OCI-M1 (cell line): ENCODE results near the gene CDK2AP2.
A peak's percentile ranks its signal among the peaks of the same experiment; 100 is the strongest.
"Not testable (repeated sequence)": the region's sequence is repeated elsewhere in the genome, so short reads cannot be mapped to it uniquely, and the experiment has no call there.

Experiments used
- DNase-seq: peaks from one replicate; lab custom pipeline; 2025; lab: John Stamatoyannopoulos, UW

CDK2AP2 gene, protein sequence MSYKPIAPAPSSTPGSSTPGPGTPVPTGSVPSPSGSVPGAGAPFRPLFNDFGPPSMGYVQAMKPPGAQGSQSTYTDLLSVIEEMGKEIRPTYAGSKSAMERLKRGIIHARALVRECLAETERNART

DNA sequence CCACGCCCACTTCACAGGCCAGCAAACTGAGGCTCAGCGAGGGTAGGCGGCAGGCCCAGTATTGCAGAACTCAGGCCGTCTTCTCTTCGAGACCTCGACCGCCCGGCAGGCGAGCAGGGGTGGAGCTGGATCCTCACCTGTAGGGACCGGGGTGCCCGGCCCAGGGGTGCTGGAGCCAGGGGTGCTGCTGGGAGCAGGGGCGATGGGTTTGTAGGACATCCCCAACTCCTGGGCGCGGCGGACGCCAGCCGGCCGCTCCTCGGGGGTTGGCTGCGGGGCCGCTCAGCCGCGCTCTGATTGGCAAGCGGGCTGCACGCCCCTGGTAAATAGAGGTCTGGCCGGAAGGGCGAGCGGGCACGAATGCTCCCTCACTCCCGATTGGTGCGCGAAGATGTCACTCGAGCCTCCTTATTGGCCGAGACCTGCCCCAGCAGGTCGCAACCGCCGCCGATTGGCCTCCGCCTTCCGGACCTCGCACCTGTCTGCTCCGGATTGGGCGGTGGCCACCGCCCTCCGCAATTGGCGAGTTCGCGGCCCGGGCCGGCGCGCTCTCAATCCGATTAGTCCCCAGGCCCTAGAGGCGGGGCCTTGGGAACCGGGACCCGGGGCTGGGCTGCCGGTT lies at the start of gene CDK2AP2:
Gene CDK2AP2 (minus strand): TSS at position 299 of the 622 bp plus-strand sequence. CDS start 80 bp downstream, at position 219.
- DNase-seq, result peak; percentile 99

DNA sequence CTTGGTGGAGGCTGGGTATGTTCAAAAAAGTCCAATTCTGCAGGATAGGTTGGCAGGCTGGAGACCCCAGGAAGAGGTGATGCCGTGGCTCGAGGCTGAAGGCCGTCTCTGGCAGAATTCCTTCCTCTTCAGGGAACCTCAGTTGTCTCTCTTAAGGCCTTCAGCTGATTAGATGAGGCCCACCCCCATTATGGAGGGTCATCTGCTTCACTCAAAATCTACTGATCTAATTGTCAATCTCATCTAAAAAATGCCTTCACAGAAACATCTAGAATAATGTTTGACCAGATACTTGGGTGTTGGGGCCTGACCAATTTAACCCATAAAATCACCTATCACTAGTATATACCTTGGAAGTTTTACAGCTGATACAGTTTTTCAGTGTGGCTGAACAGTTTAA lies 48.3 kb upstream of the CDK2AP2 start:
- DNase-seq, result no peak

DNA sequence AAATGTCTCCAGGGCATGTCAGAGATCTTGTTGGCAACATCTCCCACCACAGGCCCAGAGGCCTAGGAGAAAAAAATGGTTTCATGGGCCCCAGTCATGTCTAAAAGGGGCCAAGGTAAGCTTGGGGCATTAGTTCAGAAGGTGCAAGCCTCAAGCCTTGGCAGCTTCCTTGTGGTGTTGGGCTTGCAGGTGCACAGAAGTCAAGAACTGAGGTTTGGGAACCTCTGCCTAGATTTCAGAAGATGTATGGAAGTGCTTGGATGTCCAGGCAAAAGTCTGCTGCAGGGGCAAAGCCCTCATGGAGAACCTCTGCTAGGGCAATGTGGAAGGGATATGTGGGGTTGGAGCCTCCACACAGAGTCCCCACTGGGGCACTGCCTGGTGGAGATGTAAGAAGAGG lies 43.7 kb upstream of the CDK2AP2 start:
- not testable (repeated sequence) for DNase-seq

DNA sequence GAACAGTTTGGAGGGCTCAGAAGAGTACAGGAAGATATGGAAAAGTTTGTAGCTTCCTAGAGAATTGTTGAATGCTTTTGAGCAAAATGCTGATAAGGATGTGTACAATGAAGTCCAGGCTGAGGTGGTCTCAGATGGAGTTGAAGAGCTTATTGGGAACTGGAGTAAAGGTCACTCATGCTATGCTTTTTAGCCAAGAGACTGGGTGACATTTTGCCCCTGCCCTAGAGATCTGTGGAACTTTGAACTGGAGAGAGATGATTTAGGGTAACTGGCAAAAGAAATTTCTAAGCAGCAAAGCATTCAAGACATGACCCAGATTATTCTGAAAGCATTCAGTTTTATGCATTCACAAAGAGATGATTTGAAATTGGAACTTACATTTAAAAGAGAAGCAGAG lies 43.2 kb upstream of the CDK2AP2 start:
- no peak for DNase-seq

DNA sequence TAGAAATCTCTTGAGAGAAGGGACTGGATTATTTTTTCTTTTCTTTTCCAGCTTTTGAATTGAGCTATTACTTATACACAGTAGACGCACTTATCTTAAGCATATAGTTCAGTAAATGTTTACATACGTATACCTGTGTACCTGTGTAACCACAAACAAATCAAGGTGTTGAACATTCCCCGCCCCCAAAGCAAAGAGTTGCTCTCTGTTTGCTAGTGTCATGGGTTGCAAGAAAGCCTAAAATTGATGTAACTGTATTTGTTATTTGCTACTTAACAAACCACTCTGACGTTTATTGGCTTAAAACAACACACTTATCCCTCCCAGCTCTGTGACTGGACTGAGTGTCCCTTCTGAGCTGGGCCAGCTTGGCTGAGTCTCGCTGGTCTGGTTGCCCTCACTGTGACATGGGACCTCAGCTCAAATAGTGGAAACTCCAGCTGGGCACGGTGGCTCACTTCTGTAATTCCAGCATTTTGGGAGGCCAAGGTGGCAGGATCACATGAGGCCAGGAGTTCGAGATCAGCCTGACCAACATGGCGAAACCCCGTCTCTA lies 40.7 kb upstream of the CDK2AP2 start:
- no peak for DNase-seq

DNA sequence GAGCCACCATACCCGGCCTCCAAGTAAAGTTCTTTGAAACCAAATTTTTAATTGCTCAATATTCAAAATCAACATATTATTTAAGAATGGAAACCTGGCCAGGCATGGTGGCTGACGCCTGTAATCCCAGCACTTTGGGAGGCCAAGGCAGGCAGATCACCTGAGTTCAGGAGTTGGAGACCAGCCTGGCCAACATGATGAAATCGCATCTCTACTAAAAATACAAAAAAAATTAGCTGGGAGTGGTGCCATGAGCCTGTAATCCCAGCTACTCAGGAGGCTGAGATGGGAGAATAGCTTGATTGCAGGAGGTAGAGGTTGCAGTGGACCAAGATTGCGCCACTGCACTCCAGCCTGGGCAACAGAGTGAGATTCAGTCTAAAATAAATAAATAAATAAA lies 40.1 kb upstream of the CDK2AP2 start:
- not testable (repeated sequence) for DNase-seq

DNA sequence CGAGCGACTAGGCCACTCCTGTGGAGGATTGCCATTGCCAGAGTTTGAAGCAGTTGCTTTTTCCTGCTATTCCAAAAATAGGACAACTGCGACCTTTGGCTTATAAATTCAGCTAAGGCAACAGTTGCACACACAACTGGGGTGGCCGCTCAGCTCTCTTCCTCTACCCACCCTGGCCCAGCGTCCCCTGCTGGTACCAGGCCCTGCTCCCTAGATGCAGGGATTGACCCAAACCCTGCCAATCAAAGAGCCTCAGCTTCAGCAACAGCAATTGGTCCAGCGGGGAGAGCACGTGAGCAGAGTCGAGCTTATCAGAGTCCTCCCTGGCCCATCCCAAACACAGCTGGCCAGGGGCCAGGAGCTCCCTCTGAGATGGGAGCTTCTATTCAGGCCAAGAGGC lies 37.3 kb upstream of the CDK2AP2 start:
- peak; percentile 71 for DNase-seq

DNA sequence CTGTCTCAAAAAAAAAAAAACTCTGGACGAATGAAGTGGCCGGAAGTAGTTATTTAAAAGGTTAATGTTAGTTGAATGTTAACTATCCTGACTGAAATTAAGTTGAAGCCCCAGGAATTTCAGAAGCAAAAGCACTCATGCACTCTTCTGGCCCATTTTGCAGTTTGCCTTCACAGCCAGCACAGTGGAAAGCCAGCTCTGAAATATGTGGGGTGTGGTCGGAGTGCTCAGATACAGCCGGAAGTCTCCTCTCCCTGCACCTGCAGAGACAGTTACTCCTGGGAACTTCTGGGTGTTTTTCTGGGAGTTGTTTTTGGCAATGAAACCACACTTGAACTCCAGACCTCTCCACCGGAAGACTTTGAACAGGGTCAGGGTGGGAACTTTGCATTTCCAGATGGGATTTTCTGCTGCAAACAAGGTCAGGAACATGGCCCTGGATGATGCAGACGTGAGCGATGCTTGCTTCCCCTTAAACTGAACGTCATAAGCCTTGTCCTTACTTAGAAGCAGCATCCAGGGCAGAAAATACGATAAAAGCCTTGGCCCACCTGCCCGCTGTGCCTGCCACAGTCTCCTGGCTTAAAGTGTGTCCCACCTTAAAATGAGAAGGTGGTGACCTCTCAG lies 36.8 kb upstream of the CDK2AP2 start:
- no peak for DNase-seq

DNA sequence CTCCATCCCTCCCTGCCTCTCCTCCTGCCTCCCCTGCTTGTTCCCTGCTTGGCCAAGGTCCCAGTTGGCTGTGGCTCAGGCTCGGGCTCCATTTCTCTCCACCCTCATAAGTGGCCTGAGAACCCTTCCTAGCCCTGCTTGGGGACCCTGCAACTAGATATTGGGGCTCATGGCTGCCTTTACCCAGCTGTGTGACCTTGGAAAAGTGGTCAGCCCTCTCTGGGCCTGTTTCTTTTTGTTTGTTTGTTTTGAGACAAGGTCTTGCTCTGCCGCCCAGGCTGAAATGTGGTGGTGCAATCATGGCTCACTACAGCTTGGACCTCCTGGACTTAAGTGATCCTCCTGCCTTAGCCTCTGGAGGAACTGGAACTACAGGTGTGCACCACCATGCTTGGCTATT lies 35.6 kb upstream of the CDK2AP2 start:
- DNase-seq, result no peak

DNA sequence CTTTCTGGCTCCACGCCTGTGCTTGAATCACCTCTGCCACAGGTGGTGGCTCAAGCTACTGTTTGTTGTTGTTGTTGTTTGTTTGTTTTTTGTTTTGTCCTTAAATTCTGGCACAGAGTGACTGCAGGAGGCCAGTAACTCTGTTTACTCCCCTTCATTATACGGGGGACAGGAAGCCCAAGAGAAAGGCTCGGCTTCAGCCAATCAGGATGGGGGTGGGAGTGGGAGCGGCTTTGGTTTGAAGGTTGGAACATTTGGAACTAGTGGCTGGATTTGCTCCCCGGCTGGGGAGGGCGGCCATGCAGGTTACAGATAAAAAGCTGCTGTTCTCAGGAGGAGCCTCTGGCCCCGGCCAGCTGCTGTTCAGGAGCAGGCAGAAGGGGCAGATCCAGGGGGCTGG lies 35.0 kb upstream of the CDK2AP2 start:
- DNase-seq, result no peak

DNA sequence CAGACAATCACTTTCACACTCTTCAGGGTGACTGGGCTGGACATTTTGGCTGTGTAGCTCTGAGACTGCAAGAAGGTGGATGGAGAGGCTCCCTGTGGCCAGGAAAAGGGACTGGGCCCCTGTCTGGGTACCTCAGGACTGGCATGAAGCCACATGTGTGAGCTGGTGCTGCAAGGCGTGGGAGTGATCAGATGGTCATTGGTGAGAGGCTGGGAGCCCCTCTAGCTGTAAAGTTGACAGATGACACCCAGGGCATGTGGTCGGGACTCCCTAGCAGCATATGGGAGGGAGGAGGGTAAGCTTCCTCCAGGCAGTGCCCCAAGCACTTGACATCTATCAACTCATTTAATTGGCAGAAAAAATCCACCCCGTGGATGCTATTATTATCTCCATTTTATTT lies 34.2 kb upstream of the CDK2AP2 start:
- no peak for DNase-seq

DNA sequence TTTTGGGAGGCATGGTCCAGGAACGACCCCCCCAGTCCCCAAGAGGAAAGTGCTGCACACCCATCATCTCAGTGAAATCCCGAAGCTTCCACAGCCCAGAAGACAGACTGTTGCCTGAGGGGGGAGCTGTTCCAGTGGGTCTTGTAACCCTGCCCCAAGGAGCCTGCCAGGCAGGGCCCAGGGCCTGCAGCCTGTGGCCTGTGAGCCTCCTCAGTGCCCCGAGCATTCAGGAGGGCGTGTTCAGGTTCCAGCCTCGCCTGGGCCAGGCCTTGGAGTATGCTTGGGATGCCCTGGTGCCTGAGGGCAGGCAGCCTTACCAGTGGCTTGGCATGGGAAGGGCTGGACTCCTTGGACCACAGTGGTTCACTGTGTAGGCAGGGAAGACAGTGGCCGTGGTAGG lies 33.2 kb upstream of the CDK2AP2 start:
- DNase-seq, result no peak

DNA sequence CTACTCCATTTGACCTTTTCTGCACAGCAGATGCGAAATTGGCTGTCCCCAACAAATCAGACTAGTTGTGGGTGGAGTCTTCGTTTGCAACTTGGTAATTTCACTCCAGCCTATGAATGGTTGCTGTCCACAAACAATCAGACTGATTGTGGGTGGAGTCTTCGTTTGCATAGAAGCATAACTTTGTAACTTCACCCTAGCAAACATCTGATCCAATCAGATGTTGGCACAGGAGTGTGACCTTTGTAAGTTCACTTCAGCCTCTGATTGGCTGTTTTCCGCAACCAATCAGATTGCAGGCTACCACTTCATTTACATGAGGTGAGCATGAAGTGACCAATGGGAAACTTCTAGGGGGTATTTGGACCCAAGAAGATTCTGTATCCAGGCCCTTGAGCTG lies 31.6 kb upstream of the CDK2AP2 start:
- DNase-seq, result peak; percentile 19

DNA sequence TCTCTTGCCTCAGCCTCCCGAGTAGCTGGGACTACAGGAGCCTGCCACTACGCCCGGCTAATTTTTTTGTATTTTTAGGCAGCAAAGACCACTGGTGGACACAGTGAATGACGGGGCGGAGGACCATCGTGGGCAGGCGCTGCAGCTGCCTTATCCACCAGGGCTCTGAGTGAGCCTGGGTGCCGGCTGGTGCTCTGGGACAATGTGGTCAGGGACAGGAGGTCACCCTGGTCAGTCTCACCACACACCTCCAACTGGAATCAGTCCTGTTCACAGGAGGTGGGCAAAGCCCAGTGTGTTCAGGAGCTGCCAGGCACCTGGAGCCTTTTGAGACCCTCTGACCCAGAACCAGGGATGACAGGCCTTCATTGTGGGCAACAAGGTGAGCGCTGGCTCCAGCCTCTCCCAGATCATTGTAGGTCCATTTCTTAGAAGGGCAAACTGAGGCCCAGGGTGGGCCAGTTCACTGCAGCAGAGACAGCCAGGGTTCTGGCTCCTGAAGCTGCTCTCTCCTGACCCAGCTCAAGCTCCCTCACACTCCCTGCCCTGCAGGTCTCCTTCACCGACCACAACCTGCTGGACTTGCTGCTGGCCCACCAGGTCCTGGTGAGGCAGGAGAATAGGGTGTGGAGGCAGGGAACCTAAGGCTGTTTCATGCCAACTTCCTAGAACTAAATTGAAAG lies 31.0 kb upstream of the CDK2AP2 start:
- DNase-seq, result no peak

DNA sequence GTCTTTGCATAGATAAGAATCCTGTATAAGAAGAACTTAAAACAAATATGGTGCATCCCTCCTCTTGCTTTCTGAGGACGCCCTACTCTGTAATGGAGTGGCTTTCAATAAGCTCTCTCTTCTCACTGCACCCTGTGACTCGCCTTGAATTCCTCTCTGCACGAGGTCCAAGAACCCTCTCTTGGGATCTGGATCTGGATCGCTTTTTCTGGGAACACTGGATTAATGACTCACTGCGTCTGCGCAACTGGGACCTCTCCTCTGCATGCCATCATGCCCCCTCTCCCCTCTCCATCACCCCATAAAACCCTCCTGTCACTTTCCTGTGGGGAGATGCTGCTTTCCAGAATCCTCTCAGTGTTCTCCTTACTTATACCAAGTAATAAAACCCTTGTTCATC lies 30.3 kb upstream of the CDK2AP2 start:
- DNase-seq, result no peak

DNA sequence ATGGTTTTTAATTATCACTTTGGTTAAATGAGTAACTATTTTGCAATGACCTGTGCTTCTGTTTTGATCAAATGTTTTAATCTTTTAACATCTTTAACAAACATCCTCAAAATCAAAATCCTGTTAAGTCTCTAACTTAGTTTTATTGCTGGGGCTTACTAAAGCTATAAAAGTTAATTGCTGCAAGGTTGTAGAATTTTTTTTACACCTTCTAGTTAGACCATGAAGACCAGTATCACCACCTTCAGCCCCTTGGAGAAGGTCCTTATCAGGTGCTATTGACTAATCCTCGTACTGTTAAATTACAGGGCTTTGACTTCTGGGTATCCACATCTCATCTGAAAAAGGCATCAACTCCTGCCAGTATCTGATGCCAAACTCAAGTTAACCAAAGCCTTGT lies 27.6 kb upstream of the CDK2AP2 start:
- no peak for DNase-seq

DNA sequence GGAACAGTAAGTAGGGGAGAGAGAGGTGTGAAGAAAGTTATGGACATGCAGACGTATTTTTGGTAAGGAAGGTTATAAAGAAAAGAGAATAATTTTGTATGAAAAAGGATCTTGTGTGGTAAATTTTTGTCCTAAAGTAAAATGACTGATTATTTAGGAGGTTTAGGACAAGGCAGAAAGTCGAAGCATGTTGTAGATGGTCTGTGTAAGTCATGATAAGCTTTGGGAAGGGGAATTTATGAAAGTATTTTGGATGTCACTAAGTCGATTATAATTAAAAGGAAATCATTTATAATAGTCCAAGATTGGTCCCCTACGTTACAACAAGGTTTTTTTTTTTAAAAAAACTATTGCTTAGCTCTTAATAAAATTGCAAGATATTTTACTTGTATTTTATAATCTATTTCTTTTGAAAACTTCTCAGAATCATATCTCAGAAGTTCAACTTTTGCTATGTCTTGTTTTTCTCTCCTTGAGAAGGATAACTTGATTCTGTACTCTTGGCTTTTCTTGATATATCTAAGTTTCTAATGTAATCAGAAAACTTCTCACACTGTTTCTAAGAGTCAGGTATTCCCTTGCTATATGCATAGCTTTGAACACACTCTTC lies 26.2 kb upstream of the CDK2AP2 start:
- DNase-seq, result peak; percentile 58

DNA sequence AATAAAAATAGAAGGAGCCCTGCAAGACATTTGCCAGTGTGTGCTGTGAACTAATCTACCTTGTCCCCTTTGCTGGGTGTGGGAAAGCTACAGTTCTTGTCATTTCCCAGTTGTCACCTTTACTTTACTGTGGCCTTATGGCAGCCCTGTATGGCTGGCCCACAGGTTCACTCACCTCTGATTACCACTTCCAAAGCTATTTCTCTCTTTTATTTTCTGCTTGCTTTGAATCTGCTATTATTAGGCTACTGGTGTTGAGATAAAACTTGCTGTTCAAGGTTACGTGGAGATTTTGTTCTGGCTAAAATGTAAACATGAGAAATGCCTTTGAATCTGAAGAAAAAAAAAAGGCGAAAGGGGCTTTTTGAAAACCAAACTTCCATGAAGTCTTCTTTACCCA lies 24.9 kb upstream of the CDK2AP2 start:
- no peak for DNase-seq

DNA sequence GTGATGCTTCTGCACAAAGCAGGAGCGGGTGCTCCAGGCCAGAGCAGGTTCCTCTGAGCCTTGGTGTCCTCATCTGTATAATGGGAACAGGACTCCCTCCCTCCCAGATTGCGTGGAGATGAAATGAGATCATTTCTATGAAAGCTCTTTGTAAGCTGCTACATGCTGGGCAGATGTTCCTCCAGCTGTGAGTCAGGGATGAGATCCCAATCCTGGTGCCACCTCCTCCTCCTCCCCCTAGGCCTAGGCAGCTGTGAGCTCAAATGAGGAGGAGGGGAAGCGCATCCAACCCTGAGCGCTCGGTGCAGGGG lies 22.3 kb upstream of the CDK2AP2 start:
- no peak for DNase-seq

DNA sequence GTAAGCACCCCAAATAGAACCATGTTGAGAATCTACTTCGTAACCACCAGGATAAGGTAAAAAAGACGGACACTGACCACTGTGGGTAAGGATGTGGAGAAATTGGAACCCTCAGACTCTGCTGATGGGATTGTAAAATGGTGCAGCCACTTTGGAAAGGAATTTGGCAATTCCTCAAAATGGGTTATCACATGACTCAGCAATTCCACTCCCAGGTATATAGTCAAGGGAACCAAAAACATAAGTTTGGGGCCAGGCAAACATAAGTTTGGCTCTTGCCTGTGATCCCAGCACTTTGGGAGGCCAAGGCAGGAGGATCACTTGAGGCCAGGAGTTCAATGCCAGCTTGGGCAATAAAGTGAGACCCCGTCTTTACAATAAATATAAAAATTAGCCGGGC lies 20.4 kb upstream of the CDK2AP2 start:
- DNase-seq, result no peak

DNA sequence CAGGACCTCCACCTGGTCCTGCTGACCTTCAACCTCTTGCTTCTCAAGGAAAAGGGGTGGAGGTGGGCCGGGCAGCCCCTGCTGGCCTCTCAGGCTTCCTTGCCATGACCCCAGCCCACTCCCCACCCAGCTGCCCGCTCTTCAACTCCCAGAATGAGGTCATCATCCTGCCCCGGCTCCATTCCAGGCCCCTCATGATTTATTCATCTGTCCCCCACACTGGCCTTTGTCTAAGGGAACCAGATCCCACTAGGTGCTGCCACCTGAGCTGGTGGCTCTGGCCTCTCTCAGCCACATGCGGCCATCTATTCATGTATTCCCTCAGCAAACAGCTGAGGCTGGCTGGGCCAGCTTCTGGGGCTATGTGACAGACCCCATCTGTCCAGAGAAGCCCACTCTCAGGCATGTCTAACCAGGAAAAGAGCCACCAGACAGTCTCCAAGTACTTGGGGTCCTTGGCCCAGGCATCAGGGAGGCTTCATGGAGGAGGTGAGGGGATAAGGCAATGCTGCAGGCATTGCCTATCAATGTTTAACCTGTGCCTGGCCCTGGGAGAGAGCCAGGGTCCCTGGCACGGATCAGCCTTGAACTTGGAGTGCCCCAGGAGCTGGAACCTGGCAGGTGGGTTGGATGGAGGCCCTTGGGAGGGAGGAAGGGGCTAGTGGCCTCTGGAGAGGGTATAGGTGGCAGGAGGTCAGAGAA lies 17.5 kb upstream of the CDK2AP2 start:
- no peak for DNase-seq

DNA sequence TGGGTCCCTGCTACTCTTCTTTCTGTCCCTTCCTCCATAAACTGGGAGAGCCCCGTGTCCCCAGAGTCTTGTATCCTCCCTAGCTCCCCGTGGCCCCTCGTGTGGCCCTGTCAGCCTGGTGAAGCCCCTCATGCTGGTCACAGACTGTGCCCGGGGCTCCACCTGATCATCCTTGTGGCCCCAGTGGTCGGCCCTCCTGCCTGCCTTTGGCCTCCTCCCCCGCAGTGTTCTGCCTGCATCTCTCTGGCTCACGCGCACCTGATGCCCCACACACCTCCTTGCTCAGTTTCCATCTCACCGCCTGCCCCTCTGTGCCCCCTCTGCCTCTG lies 16.5 kb upstream of the CDK2AP2 start:
- no peak for DNase-seq
